HG03575 (cell line): Measurements from ENCODE around the gene RRP7A.

Source experiments
- ATAC-seq: cut with Tn5 transposase; IDR thresholded peaks from one replicate; pipeline ENCODE4 v1.9.1; 2021; ENCODE audit not compliant: unreplicated experiment, insufficient number of reproducible peaks, low FRiP score; ENCODE audit errors: extremely low read depth

RRP7A gene

GRCh38 chr22:42461511-42461910 is 58.1 kb downstream of the RRP7A start:
- no peak for ATAC-seq
